Measurements from ENCODE around the gene TNKS1BP1.
"Not testable (repeated sequence)": the region's sequence is repeated elsewhere in the genome, so short reads cannot be mapped to it uniquely, and the experiment has no call there.

The TNKS1BP1 gene

GRCh38 chr11:57283231-57283990 lies 41.3 kb downstream of the TNKS1BP1 start:
- no peak for DNase-seq

DNA sequence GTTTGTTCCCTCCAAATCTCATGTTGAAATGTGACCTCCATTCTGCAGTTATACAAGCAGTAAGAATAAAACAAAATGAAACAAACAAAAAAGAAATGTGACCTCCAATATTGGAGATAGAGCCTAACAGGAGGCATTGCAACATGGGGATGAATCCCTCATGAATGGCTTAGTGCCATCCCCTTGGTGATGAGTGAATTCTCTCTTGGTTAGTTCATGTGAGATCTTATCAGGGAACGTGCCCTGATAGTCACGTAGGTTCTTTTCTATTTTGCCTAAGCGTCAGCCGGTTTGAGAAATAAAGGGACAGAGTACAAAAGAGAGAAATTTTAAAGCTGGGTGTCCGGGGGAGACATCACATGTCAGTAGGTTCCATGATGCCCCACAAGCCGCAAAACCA lies 43.2 kb downstream of the TNKS1BP1 start:
- not testable (repeated sequence) for DNase-seq

DNA sequence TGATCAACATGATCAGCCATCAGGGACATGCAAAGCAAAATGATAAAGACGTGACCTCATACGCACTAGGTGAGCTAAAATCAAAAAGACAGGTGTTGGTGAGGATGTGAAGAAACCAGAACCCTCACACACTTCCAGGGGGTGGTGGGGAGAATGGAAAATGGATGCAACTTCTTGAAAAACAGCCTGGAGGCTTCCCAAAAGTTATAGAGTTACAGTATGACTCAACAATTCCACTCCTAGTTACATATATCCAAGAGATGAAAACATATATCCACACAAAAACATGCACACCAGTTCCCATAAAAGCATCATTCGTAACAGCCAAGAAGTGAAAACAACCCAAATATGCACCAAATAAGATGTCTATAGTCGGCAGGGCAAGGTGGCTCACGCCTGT lies 45.6 kb downstream of the TNKS1BP1 start:
- DNase-seq, result no peak

DNA sequence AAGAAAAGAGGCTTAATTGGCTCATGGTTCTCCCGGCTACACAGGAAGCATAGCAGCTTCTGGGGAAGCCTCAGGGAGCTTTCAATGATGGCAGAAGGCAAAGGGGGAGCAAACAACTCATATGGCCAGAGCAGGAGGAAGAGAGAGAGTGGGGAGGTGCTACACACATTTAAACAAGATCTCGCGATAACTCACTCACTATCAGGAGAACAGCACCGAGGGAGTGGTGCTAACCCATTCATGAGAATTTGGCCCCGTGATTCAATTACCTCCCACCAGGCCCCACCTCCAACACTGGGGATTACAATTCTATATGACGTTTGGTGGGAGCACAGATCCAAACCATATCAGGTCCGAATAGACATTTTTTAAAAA lies 46.0 kb downstream of the TNKS1BP1 start:
- DNase-seq, result no peak

GRCh38 chr11:57277845-57278720 lies 46.7 kb downstream of the TNKS1BP1 start:
- DNase-seq, result peak; percentile 71

GRCh38 chr11:57276971-57277675 lies 47.6 kb downstream of the TNKS1BP1 start:
- DNase-seq, result no peak

DNA sequence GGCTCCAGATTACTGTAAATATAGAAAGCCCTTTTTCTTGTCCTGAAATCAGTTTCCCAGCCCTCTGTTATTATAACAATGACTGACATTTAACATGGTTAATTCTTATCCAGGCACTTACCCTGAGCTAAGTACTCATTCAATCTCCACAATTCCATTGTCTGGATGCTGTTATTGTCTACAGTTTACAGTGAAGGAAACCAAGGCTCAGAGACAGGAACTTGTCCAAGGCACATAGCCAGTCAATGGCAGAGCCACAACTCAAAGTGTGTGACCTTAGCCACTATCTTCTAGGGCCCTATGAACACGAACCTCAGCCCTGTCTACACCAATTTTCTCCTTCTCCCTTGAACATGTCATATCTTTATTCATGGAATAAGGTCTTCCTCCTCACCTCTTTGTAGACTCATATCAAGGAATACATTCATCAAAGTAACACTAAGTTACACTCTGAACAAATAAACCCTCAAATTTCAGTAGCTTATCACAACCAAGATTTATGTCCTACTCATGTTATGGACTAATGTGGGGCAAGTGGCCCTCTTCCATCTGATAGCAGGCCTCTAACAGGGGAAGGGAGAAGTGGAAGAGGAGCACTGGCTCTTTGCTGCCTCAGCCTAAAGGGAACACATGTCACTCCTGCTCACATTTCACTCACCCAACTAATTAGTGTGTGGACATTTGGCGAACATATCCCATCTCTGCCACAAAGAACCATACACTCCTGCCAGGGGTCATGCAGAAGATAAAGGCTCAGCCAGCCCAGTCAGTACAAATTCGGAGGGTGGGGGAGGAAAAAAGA lies 48.4 kb downstream of the TNKS1BP1 start:
- DNase-seq, result peak; percentile 46

DNA sequence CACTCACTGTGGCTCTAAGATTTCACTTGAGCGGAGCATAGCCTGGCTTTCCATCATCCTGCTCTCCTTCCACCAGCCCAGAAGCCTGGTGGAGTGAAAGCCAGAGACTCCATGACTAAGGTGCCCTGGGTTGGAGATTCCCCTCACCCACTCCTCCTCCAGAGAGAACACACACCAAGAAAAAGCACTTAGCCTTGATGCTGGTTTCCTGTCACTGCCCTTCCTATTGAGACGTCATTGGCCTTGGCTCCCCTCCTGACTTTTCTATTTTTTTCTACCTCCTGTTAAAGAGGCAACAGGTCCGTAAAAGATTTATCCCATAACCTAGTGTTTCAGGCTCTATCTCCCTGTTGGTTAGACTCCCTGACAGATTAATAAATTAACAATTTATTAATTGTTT lies 49.2 kb downstream of the TNKS1BP1 start:
- no peak for DNase-seq

DNA sequence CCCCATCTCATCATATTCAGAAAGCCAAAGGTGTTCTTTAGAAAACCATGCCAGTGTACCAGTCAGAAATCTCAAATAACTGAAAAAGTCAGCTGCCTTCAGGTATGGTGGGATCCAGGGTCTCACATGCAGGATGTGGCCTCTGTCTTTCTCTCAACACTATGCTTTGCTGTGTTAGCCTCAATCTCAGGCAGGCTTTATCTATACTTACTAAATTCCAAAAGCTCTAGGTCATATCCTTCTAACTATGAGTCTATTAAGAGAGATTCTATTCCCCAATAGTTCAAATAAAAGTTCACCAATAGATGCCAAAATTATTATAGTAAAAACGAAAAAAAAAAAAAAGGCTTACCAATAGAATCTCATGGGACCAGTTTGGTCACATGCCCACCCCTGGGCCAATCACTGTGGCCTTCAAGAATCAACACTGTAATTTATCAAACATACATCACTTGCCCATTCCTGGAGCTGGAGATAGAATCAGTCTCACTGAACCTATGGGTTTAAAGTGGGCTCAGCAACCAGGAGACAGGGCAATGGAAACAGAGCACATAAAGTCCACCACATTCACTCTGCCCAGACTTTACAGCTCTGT lies 49.8 kb downstream of the TNKS1BP1 start:
- DNase-seq, result no peak

- DNase-seq, result no peak
These were observed 51.2 kb downstream of the TNKS1BP1 start for GRCh38 chr11:57273448-57274058.

DNA sequence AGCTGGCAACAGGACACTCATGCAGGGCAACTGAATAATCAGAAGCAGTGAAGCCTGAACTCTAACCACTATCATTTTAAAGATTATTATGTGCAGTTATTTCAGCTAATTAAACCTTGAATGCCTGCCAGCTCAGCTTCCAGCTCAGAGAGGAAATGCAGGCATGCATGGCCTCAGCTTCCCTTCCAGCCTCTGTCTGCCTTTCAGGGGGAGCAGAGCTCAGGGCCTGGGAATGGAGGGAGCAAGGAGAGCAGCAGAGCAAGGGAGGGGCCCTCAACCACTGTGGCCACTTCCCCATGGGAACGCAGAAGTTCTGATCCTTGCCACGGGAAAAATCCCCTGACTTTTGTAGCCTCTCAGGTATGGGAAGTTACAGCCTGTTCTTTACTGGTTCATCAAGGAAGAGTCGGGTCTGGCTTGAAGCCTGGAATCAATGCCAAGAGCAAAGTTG lies 55.2 kb downstream of the TNKS1BP1 start:
- peak; percentile 83 for DNase-seq

- no peak for DNase-seq
These were observed 58.6 kb downstream of the TNKS1BP1 start for GRCh38 chr11:57266157-57266556.

DNA sequence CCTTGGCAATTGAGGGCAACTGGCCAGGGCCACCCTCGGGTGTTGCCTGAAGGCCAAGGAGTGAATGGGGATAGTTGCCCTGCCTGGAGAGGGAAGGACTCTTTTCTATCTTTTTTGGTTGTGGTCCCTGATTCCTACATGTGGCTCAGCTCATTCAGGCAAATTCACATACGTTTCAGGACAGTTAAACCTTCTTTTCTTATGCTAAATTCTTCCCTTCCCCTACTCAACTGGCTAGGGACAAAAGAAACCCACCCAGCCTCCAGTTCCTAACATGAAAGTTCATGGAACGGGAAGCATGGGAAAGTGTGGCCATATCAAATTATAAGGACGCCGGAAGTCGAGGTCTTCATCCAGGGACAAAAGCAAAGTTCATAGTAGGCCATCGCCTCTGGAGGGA lies 61.4 kb downstream of the TNKS1BP1 start:
- no peak for DNase-seq

DNA sequence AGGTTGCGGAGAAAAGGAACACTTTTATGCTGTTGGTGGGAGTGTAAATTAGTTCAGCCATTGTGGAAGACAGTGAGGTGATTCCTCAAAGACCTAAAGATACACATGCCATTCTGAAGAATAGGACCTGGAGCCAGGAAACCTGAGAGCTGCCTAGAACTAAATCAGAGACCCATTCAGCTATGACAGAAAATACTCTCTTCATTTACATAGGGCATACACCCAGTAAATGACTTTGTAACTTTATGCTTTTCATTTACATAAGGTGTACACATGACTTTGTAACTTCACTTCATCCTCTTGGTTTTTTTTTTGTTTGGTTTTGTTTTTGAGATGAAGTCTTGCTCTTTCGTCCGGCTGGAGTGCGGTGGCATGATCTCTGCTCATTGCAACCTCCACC lies 62.6 kb downstream of the TNKS1BP1 start:
- no peak for DNase-seq

DNA sequence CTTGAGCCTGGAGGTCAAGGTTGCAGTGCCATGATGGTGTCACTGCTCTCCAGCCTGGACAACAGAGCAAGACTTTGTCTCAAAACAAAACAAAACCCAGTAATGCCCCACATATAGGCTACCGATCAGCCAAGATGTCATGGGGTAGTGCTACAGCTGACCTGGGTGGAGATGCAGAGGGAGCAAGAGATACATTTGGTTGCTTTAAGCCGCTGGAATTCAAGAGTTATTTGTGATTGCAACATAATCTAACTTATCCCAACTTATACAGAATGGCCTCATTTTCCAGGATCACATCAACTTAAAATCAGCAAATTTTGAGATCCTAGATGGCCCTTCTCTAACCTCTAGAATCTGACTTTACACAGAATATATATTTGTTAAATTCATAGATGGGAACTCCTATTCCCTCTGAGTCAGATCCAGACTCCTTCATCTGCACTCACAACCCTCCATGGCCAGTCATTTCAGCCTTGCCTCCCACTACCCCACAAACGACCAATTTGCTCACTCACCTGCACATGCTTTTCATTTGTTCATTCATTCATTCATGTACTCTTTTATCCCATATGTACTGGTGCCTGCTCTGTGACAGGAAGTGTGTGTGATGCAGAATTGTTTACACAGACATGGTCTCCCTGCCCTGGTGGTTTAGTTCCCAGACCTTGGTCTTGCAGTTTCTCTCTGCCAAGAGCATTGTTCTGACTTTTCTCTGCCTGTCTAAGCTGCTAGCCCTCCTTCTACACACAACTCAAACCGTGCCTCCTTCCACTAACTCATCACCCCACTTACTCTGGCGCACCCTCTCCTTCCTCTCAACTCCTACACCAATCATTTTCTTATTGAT lies 63.6 kb downstream of the TNKS1BP1 start:
- DNase-seq, result no peak

- DNase-seq, result no peak
These were observed 68.6 kb downstream of the TNKS1BP1 start for GRCh38 chr11:57256119-57256518.

- no peak for DNase-seq
These were observed 69.1 kb downstream of the TNKS1BP1 start for GRCh38 chr11:57255618-57256017.

DNA sequence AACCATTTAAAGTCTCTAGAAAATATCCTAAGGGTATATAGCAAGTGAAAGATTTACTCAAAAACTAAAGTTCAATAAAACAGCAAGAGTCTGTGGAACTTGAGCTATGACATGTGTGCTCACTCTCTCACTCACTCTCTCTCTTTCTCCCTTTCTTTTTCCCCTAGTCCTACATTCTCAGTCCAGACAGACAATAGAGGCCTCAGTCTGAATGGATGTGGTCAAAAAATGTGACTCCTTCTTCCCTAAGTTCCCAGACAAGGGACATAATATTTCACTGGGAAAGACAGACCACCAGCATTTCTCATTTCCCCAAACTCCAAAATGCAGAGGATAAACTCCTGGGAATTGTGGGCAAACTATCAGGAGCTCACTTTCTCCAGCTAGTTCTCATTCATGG lies 70.1 kb downstream of the TNKS1BP1 start:
- no peak for DNase-seq

DNA sequence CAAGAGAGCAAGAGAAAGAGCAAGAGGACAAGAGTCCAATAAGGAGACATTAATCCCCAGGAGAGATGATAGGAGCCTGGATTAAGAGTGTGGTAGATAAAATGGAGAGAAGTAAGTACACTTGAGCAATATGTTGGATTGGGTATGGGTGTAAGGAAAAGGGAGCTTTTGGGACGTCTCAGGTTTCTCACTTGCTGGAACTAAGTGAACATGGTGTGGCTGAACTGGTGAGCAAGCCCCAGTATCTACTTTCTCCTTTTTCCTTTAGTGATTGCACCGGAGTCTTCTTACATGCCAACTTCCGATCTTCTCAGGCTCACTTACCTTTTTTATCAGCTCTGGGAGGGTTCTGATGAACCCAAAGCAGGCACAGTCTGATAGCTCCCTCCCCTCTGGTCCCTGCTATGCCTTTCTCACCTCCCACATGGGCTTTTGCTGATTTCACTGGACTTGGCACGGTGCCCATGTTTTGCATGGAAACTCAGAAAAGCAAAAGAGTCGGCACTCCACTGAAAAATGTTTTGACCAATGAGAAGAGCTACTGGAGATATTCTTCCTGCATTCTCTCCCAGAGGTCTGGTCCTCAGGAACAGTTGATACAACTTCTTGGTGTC lies 73.2 kb downstream of the TNKS1BP1 start:
- peak; percentile 17 for DNase-seq

GRCh38 chr11:57251037-57251436 lies 73.7 kb downstream of the TNKS1BP1 start:
- no peak for DNase-seq
